BE2C (cell line): ENCODE measurements around the gene ADAMTSL1.
A peak's percentile ranks its signal among the peaks of the same experiment; 100 is the strongest.

Experiments used
- DNase-seq: peaks from one replicate; pipeline ENCODE4 v3.0.0-alpha.2; 2020
- H3K27me3 ChIP-seq: fragments of 250-450 bp; sonication (Bioruptor Pico); 2 replicates; pipeline ENCODE4 v1.5.1; 2020; ENCODE audit warnings: mild to moderate bottlenecking
- H3K36me3 ChIP-seq: fragments of 250-450 bp; sonication (Bioruptor Pico); 2 replicates; pipeline ENCODE4 v1.5.1; 2020; ENCODE audit warnings: mild to moderate bottlenecking
- H3K4me1 ChIP-seq: fragments of 250-450 bp; sonication (Bioruptor Pico); 2 replicates; pipeline ENCODE4 v1.5.1; 2020
- H3K4me3 ChIP-seq: 2 replicates; pipeline ENCODE4 v1.5.1; 2011; ENCODE audit warnings: low read depth, low read length
- H3K9me3 ChIP-seq: fragments of 250-450 bp; sonication (Bioruptor Pico); 2 replicates; pipeline ENCODE4 v1.5.1; 2020
- CTCF ChIP-seq: IDR thresholded peaks from 2 replicates; pipeline ENCODE4 v1.5.1; 2012; ENCODE audit warnings: mild to moderate bottlenecking, low read depth, low read length

Gene ADAMTSL1

DNA sequence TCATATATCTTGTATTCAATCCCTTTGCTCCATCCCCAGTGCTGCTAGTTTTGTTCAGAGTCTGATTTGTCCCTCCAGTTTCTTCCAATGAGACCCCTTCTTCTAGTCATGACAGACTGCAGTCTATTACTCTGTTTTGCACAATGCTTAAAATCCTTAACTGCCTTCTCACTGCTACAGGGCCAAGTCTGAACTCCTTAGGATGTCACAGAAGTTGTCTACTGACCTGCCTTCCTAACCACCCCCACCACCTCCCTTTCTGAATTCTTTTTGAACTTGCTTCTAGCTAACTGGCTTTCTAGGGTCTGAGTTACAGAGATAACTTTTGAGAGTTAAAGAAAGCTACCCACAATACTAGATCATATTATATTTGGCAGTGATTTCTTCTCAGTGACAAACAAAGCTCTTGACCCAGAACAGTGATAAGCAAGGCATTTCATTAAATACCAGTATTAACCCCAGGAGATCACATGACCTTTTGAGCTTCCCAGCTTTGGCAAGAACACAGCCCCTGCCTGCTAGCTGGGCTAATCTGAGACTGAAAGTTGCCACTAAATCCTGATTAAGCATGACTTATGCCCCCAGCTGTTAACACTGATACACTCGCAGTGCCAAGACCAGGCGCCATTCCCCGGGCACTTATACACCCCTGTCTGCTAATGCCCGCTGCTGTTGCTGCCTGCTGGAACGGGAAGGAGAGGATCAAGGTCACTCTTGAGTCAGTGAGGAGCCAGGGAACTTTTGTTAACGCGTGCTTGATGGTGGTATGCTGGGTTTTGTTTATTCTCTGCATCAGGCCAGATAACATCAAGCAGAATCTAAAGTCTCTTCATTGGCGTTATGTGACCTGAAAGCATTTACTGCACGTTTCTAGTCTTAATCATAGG lies 36.4 kb upstream of the ADAMTSL1 start:
- Histone ChIP-seq H3K27me3 (peaks cover 5% of the 10 kb centered on the region; the same call in 1 of the 2 replicates), H3K36me3 (no peaks in the 10 kb centered on the region), H3K4me3 (peak overlapping the region; percentile 5; the same call in 1 of the 2 replicates), H3K4me1 (no peaks in the 10 kb centered on the region), H3K9me3 (no peaks in the 10 kb centered on the region)
- peak; percentile 10 for DNase-seq
- no peak for TF ChIP-seq CTCF

GRCh38 chr9:18438300-18438925 lies 35.5 kb upstream of the ADAMTSL1 start:
- Histone ChIP-seq H3K27me3 (peaks cover 5% of the 10 kb centered on the region; the same call in 1 of the 2 replicates), H3K4me1 (no peaks in the 10 kb centered on the region), H3K4me3 (no peak overlapping the region; the same call in 1 of the 2 replicates), H3K9me3 (no peaks in the 10 kb centered on the region), H3K36me3 (no peaks in the 10 kb centered on the region)
- no peak for DNase-seq
- no peak for TF ChIP-seq CTCF

- peaks cover 5% of the 10 kb centered on the region; the same call in 1 of the 2 replicates for H3K27me3 ChIP-seq
- H3K4me3 ChIP-seq, result no peak overlapping the region
- no peaks in the 10 kb centered on the region for H3K9me3 ChIP-seq
- no peaks in the 10 kb centered on the region for H3K36me3 ChIP-seq
- no peak for TF ChIP-seq CTCF
- no peaks in the 10 kb centered on the region for H3K4me1 ChIP-seq
- no peak for DNase-seq
Observed at GRCh38 chr9:18438951-18439350, 35.0 kb upstream of the ADAMTSL1 start.

DNA sequence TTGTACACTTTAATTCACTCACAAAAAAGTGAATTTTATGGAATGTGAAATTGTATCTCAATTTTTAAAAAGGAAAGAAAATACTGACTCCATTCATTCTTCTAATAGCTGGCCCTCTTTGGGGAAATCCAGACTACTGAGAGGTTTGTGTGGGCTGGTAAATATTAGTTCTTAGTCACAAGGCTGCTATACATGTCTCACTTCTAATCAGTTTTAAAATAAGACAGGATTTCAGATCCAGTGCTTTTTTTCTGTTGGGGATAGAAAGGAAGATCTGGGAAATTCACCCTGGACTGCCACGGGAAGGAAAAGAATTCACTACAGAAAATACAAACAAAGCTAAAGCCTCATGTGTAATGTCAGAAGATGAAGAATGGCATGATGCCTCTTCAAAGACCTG lies 32.7 kb upstream of the ADAMTSL1 start:
- H3K27me3 ChIP-seq, result no peaks in the 10 kb centered on the region; the same call in 1 of the 2 replicates
- DNase-seq, result no peak
- H3K9me3 ChIP-seq, result no peaks in the 10 kb centered on the region
- no peaks in the 10 kb centered on the region for H3K36me3 ChIP-seq
- no peaks in the 10 kb centered on the region for H3K4me1 ChIP-seq
- no peak overlapping the region for H3K4me3 ChIP-seq
- no peak for TF ChIP-seq CTCF

DNA sequence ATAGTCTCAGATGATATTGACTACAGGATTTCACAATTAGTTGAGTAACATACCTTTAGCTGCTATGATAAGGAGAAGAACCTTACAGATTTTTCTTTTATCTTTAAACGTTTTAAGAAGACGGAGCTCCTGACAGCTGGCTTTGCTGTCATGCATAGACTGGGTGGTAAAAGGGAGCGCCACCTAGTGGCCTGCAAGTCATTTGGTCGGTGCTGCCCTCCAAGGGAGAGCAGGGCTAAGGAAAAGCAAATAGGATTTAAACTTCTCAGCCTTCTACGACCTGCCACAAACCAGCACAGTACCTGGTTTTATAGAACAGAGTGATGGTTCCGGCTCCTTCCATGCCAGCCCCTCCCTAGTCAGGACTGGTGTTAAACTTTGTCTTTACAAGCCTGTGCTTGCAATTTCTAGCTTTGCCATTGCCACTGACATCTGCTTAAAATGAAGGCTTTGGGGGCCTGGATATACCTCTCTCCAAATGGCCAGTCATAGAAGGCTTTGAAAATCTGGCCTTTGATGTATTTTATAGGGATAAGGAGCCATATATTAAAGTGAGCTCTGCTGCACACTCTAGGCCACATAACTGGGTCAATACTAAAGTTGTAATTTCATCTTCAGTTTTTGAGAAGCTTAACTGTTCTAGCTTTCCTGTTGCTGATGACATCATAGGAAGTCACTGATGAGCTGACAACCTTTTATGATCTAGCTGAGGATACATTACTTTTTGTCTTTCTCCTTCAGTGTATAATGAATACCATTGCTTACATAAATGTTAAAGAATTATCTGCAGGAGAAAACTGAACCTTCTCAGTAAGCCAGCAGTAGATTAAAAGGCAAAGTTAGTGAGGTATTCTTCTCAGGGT lies 31.1 kb upstream of the ADAMTSL1 start:
- peak; percentile 66 for DNase-seq

More for the DNA sequence above, 31.1 kb upstream of the ADAMTSL1 start:
- Histone ChIP-seq H3K36me3 (no peaks in the 10 kb centered on the region), H3K4me3 (no peak overlapping the region), H3K4me1 (no peaks in the 10 kb centered on the region), H3K9me3 (no peaks in the 10 kb centered on the region), H3K27me3 (no peaks in the 10 kb centered on the region)
- TF ChIP-seq CTCF, result peak; percentile 88
